Fibroblast of lung (primary cell): ENCODE data around the gene NYNRIN. TPM values are rescaled to one million over a fixed set of nuclear protein-coding genes. Genes with fewer than 3 reads are reported as not detected.

Experiments used
- DNase-seq, 2 donors: peaks; one replicate each; pipeline versions ENCODE4 v3.0.0 to v3.0.0-alpha.2; 2010; ENCODE audit warnings: low read depth in 2 of 2
- H2AFZ ChIP-seq: 2 replicates; pipeline ENCODE4 v1.5.1; 2012; ENCODE audit warnings: low read length, control low read depth, inconsistent platforms
- H3K27ac ChIP-seq: 2 replicates; pipeline ENCODE4 v1.5.1; 2011; ENCODE audit warnings: low read length, control low read depth; ENCODE audit not compliant: insufficient read depth
- H3K27me3 ChIP-seq: 2 replicates; pipeline ENCODE4 v1.5.1; 2011; ENCODE audit warnings: mild to moderate bottlenecking, low read length; ENCODE audit not compliant: control insufficient read depth, insufficient read depth
- H3K36me3 ChIP-seq: 2 replicates; pipeline ENCODE4 v1.5.1; 2011; ENCODE audit warnings: low read length; ENCODE audit not compliant: control insufficient read depth, insufficient read depth
- H3K4me1 ChIP-seq: 2 replicates; pipeline ENCODE4 v1.5.1; 2011; ENCODE audit warnings: low read length; ENCODE audit not compliant: control insufficient read depth, insufficient read depth; ENCODE audit errors: extremely low read depth
- H3K4me2 ChIP-seq: 2 replicates; pipeline ENCODE4 v1.5.1; 2011; ENCODE audit warnings: low read length, control low read depth; ENCODE audit not compliant: insufficient read depth; ENCODE audit errors: extremely low read depth
- H3K4me3 ChIP-seq, 4 experiments: fragments of 200-600 bp in 1 of 4; sonication (generic) in 1 of 4; replicated peaks in 1 of 4; 2 replicates each; pipeline ENCODE4 v1.5.1; 2011 to 2016; ENCODE audit warnings: low read length in 4 of 4, low read depth in 3 of 4, mild to moderate bottlenecking in 3 of 4, control low read depth in 2 of 4, inconsistent platforms in 1 of 4, mixed read lengths in 1 of 4; ENCODE audit not compliant: insufficient read depth in 1 of 4; ENCODE audit errors: control extremely low read depth in 1 of 4
- H3K79me2 ChIP-seq: 2 replicates; pipeline ENCODE4 v1.5.1; 2012; ENCODE audit warnings: mild to moderate bottlenecking, low read length, inconsistent platforms; ENCODE audit not compliant: control insufficient read depth, insufficient read depth
- H3K9ac ChIP-seq: 2 replicates; pipeline ENCODE4 v1.5.1; 2011; ENCODE audit warnings: mild to moderate bottlenecking, low read length, control low read depth; ENCODE audit not compliant: insufficient read depth
- H3K9me3 ChIP-seq: 2 replicates; pipeline ENCODE4 v1.5.1; 2012; ENCODE audit warnings: low read depth, low read length; ENCODE audit not compliant: control insufficient read depth, insufficient read depth
- H4K20me1 ChIP-seq: 2 replicates; pipeline ENCODE4 v1.5.1; 2011; ENCODE audit warnings: low read length; ENCODE audit not compliant: control insufficient read depth, insufficient read depth; ENCODE audit errors: extremely low read depth
- CTCF ChIP-seq, 2 donors: IDR thresholded peaks in 1 of 2; conservative IDR thresholded peaks in 1 of 2; 1 replicate in 1 of 2; 2 replicates in 1 of 2; pipeline ENCODE4 v1.5.1; 2011 to 2012; ENCODE audit warnings: low read length in 2 of 2, control low read depth in 1 of 2, inconsistent platforms in 1 of 2, low read depth in 1 of 2, mild to moderate bottlenecking in 1 of 2
- EZH2 ChIP-seq: IDR thresholded peaks from 2 replicates; pipeline ENCODE4 v1.5.1; 2012; ENCODE audit warnings: low read length, control low read depth, mild to moderate bottlenecking; ENCODE audit errors: missing control alignments
- polyA plus RNA-seq, 2 donors: library from polyadenylated mRNA; depleted of rRNA in 1 of 2; stranded (reverse) in 1 of 2; unstranded in 1 of 2; fragments of >200 nt; gene quantifications; 2 replicates each; pipeline ENCODE4 v1.2.1, GENCODE V29; 2011 to 2012; ENCODE audit warnings: missing spikeins in 1 of 2
- total RNA-seq: library from RNA; depleted of rRNA; stranded (reverse); fragments of >200 nt; gene quantifications from 2 replicates; pipeline ENCODE4 v1.2.1, GENCODE V29; 2014

Gene NYNRIN
- total and polyA plus RNA-seq, 2 donors (not counting 1 experiment from before 2014, with no cell fraction given) = 7.7 to 16.2 TPM

GRCh38 chr14:24432259-24433131 is 33.7 kb downstream of the NYNRIN start:
- H3K79me2 ChIP-seq = peaks cover 17% of the 10 kb centered on the region
- TF ChIP-seq CTCF (conservative IDR thresholded peaks at IDR 0.05 in 1 of 2, IDR thresholded peaks at IDR 0.05 in 1 of 2; ENCODE audit: low read depth in 1 of 2, low read length in 2 of 2) (no peak), EZH2 (no peak)
- no peak overlapping the region for H3K27ac ChIP-seq
- H2AFZ ChIP-seq = no peak overlapping the region
- H4K20me1 ChIP-seq = no peaks in the 10 kb centered on the region
- H3K4me1 ChIP-seq = peaks cover 11% of the 10 kb centered on the region
- peak overlapping the region; percentile 95 for H3K4me2 ChIP-seq
- no peaks in the 10 kb centered on the region for H3K9me3 ChIP-seq
- peak overlapping the region in 2 of 4 experiments; percentile 32 to 94 for H3K4me3 ChIP-seq
- H3K9ac ChIP-seq = no peak overlapping the region
- peaks cover 20% of the 10 kb centered on the region for H3K36me3 ChIP-seq
- DNase-seq = no peak
- no peaks in the 10 kb centered on the region for H3K27me3 ChIP-seq

- H4K20me1 ChIP-seq = no peaks in the 10 kb centered on the region
Measured at GRCh38 chr14:24434036-24434435, 35.2 kb downstream of the NYNRIN start.

More at GRCh38 chr14:24434036-24434435, 35.2 kb downstream of the NYNRIN start:
- Histone ChIP-seq H3K27ac (no peak overlapping the region), H2AFZ (no peak overlapping the region), H3K9me3 (no peaks in the 10 kb centered on the region), H3K4me1 (peaks cover 11% of the 10 kb centered on the region), H3K4me2 (no peak overlapping the region), H3K9ac (no peak overlapping the region), H3K36me3 (peaks cover 28% of the 10 kb centered on the region), H3K27me3 (no peaks in the 10 kb centered on the region), H3K79me2 (peaks cover 17% of the 10 kb centered on the region), H3K4me3 (no peak overlapping the region)
- no peak for DNase-seq
- TF ChIP-seq EZH2 (no peak), CTCF (conservative IDR thresholded peaks at IDR 0.05 in 1 of 2, IDR thresholded peaks at IDR 0.05 in 1 of 2; ENCODE audit: low read depth in 1 of 2, low read length in 2 of 2) (no peak)
